HK-2 (cell line): ENCODE data around the gene KRT17.
"Not testable (repeated sequence)": the region's sequence is repeated elsewhere in the genome, so short reads cannot be mapped to it uniquely, and the experiment has no call there.

Experiments used
- DNase-seq: peaks from one replicate; pipeline ENCODE4 v3.0.0-alpha.2; 2018; ENCODE audit not compliant: unreplicated experiment

Gene KRT17

DNA sequence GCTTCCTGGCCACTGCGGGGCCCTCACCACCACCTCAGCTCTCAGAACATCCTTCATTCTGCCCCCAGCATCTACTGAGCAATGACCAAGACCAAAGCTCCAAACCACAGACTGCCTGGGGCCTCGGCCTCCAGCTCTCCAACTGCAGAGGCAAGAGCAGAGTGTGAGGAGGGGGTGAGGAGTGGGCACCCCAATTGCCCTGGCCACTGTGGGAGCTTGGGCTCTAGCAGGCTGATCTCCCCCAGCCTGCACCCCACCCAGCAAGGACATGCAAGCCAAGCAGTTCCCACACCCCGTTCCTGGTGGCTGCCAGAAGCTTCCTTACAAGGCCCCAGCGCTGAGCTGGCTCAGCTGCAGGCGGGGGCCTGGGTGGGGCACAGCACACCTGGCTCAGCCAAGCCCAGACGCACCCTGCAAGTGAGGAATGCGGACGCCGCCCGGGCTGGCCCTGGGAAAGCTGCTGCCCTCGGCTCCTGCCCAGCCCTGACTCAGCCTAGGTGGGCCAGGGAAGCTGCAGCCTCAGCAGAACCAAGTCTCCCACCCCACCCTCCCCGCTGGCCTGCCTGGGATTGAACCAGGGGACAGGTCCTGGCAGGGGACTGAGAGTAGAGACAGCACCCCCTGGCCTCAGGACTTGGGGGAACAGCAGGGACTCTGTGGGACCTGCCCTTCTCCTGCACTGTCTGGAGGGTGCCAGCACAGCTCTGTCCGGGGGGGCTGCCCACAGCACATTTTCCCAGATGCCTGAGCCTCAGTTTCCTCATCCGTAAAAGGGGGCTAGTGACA is 29.7 kb upstream of the KRT17 start:
- DNase-seq, result no peak

DNA sequence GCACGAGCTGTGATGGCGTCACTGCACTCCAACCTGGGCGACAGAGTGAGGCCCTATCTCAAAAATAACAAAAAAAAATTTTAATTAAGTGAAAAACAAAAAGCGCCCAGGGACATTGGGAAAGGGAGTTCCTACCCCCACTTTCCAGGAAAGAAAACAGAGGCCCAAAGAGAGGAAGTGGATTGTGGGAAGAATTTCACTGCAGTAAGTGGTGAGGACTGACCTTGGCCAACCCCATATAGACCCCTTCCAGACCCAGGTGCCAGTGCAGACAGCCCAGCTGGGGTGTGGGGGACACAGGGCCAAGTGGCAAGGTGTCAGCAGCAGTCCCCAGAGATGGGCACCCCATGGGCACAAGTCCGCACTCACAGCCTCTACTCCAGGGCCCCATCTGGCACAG is 29.0 kb upstream of the KRT17 start:
- no peak for DNase-seq

DNA sequence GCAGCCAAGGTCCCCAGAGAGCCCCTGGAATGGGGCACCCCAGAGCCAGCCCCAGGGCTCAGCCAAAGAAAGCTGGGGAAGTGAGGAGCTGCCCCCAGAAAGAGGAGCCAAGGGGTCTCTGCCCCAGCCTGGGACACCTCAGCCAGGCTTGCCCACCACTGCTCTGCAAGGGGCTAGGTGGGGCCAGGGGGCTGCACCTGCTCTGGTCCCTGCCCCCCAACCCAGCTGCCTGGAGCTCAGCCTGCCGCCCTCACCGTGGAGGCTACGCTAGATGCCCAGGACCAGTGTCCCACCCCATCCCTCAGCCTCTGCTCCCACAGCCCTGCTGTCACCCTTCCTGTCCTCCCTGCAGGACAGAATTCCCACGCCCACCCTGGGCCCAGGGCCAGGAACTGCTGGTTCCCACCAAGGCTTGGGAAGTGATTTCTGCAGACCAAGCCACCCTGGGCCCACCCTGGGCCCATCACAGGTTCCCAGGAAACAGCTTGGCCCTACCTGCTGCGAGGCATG is 28.1 kb upstream of the KRT17 start:
- no peak for DNase-seq

DNA sequence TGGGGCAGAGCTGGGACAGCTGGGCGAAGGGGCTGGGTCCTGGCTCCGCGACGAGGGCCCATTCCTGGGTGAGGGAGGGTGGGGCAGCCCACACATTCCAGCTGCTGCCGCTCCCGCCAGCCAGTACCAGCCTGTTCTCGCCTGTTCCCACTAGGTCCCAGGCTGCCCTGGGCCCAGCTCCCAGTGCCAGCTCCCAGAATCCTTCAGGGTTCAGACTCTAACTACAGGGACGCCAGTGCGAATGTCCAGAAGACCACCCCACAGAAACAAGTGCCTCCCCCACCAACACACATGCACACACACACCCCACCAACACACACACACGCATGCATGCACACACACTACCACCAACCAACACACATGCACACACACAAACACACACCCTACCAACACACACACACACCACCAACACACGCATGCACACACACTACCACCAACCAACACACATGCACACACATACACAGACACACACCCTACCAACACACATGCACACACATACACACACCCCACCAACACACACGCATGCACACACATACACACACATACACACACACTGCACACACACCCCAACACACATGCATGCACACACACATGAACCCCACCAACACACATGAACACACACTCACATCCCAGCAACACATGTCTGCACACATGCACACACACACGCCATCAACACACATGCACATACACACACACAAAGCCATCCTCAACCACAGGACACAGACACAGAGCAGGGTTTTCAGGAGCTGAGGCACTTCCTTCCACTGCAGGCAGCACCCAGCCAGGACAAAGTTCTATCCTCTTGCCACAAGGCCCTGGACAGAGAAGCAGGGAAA is 27.5 kb upstream of the KRT17 start:
- no peak for DNase-seq

DNA sequence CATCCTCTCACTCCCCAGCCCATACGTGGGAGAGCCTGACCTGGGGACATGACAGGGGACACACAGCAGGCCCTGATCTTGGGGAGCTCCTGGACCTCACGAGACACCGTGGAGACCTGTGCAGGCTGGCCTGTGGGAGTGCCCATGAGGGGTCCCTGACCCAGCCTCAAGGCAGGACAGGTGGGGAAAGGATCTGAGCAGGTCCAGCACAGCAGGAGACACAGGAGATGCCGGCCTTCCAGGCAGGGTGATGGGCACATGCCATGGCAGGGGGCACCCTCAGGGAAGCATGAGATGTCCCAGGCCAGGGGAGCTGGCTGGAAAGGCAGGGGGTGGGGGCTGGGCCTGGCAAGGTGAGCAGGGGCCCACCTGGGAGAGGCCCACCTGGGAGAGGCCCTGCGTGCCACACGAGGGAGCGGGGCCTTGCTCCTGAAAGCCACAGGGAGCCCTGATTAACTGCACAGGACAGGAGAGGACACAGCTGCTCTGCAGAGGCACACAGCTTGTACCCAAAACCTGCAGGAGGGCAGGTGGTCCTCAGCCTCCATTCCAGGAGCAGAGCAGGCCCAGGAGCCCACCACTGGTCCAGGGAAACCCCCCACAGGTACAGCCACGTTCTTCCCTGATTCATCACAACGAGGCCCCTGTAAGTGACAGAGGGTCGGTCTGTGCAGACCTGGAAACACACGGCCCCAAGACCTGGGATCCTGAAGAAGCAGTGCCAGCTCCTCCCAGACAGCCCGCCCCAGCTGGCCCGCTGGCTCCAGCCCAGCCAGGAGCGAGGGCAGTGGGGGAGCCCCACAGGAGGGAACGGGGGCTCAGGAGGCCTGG is 26.6 kb upstream of the KRT17 start:
- no peak for DNase-seq

DNA sequence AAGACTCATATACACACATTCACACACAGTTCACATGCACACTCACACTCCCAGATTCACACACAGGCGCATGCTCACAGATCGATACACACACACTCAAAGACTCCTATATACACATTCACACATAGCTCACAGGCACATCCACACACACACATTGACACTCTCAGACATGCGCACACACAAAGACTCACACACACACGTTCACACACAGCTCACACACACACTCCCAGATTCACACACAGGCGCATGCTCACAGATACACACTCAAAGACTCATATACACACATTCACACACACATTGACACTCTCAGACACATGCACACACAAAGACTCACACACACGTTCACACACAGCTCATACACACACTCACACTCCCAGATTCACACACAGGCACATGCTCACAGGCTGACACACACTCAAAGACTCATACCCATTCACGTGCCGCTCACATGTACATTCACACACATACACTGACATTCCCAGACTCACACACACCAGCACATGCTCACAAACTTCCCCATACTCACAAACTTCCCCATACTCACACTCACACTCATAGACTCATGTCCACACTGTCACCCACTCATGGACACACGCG is 25.6 kb upstream of the KRT17 start:
- DNase-seq, result no peak

DNA sequence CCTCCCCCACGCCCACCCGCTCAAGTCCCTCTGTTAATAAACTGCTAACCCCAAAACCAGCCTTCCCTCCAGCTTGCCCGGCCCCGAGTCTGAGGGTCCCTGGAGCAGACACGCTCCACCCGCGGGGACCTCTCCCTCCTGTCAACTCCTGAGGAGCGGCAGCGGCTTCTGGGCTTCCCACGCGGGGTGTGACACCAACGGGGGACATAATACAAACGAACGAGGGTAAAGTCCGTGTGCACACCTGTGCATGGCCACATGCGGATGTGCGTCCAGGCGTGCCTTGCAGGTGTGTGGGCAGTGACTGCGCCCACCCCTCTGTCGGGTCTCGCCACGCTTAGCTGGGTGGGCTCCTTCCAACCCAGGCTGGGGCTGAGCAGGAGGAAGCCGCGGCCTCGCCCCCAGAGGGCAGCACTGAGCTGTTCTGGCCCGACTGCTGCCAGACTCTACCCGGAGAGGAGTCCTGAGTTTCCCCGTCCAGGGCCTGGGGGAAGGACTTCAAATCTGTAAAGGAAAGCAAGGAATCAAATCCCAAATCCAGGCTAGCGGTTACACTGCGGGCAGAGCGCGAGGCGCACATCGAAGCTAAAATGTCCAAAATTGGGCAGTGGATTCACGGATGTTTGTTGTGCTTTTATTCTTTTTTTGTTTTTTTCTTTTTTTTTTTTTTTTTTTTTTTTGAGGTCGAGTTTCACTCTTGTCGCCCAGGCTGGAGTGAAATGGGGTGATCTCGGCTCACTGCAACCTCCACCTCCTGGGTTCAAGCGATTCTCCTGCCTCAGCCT is 24.2 kb upstream of the KRT17 start:
- DNase-seq, result peak; percentile 90

DNA sequence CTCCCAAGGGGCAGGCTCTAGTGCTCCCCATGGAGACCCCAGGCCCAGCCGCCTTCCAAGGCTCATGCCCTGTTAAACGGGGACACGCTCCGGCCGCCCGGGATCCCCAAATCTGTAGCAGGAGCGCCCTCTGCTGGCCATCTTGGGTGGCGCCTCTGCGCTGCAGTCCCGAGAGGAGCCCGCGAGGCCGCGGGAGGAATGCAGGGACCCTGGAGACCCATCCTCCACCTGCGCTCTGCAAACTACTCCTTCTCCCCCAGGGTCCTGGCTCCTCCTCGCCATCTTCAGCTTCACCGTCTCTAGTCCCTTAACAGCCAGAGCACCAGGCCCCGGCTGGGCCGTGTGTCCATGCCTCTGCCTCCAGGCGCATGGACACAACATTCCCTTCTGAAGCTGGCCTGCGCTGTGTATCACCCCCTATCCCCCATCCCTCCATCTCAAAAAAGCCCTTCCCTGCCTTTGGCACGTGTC is 23.6 kb upstream of the KRT17 start:
- peak; percentile 95 for DNase-seq

DNA sequence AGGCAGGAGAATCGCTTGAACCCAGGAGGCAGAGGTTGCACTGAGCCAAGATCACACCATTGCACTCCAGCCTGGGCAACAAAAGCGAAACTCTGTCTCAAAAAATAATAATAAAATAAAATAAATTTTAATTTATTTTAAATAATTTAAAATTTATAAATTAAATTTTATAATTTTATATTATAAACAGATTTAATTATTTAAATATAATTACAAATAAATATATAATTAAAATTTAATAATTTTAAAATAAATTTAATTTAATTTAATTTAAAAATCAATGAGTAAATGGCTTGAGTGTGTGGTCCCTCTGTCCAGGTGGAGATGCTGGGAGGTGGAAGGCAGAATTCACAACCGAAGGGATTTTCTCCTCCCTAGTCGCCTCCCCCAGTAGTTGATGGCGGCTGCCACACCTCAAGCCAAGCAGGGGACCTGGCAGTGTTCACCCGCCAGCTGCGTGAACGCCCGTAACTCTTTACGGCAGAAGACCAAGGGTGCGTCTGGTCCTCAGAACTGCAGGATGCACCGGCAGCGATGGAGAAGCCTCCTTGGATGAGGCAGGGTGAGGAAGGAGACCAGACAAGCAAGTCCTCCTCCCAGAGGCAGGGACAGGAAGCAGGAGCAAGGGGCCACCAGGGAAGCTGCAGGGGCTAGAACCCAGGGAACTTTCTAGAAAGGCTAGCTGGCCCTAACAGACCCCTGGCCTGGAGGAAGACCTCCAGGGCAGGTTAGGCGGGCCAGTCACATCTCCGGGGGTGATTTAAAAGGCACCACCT is 22.9 kb upstream of the KRT17 start:
- DNase-seq, result no peak

DNA sequence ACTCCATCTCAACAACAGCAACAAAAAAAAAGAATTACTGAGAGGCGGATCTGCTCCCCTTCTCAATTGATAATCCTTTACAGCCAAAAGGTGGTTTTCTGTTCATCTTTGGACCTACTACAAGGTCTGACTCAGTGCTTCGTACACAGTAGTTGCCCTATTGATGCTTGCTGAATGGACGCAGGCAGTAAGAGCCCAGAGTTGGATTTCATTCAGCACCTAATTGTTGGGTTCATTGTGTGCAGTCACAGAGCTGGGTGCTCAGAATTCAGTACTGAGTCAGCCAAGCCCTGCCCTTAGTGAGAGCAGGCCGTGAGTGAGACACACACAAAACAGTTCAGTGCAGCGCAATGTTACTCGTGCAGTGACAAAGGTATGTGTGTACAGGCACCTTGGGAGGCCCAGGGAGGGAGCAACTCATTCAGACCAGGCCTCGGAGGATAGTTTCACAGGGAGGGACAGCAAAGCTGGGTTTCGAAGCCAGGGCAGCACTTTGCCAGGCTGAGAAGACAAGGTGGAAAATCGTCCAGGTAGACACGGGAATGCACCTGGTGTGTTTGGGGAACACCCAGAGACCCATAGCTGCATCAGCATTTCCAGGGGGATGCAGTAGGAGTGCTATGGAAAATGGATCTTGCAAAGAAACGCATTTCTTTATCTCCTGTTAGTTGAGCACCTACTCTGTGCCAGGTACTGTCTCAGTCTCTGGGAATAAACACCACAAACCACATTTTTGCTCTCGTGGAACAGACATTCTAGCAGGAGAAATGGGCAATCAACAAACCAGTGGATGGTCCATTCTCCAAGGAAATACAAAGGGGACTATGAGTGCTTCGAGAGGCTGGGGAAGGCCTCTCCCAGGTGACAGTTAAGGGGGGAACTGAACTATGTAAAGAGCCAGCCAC is 18.1 kb upstream of the KRT17 start:
- DNase-seq, result no peak

DNA sequence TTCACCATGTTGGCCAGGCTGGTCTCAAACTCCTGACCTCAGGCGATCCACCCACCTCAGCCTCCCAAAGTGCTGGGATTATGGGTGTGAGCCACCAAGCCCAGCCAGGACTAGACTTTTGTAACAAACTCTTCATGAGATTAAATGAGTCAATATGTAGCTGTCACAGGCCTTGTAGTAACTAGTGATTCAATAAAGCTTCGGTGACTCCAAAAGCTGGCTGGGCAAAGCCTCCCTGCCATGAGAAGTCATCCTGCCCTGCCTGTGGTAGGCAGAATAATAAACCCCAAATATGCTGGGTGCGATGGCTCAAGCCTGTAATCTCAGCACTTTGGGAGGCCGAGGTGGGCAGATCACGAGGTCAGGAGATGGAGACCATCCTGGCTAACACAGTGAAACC is 16.2 kb upstream of the KRT17 start:
- not testable (repeated sequence) for DNase-seq

DNA sequence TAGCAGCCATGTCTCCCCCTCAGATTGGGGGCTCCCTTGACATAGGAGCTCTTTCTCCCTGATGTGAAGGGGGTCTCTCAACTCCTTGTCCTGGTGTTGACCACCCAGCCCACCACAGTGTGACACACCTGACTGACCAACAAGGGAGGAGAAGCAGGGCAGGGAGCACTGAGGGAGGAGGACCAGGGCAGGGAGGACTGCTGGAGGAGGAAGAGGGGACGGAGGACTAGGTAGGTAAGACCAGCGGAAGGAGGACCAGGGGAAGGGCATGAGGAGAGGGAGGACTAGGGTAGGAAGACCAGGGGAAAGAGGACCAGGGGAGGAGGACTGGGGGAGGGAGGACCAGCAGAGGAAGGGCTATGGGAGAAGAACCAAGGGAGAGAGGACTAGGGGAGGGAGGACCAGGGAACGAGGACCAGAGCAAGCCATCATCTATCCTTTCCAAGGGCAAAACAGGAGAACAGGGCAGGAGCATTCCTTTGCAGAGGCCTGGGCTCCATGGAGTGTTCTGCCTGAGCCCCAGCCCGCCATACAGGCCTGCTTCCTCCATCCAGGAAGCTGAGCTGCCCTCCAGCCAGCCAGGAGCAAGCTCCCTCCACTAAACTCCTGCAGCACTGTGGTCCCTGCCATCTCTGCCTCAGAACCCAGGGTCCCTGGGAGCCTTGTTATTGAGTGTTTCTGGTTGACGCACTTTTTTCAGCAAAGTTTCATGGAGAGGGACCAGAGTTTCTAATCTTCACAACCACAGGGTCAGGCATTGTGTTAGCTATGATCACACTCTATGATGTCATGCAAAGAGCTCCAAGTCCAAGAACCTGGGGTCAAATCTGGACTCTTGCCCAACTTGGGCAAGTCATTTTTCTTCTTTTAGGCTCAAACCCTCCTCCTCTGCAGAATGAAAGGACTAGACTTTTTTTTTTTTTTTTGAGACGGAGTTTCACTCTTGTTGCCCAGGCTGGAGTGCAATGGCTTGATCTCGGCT is 15.4 kb upstream of the KRT17 start:
- DNase-seq, result no peak

DNA sequence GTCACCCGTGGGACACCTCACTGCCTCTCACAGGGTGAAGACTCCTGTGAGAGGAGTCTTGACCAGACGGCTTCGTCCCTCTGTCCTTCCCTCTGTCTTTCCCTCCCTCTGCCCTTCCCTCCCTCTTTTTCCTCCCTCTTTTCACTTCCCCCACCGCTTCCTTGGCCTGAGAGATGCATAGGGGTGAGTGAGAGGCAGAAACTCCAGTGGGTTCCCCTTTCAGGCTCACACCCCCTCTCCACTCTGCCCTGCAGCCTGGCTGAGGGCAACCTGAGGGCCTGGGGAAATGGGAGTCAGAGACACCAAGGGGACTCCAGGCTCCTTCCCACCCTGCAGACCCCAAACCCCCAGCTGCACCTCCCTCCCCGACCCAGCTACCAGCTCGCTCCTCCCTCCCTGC is 14.6 kb upstream of the KRT17 start:
- DNase-seq, result no peak

DNA sequence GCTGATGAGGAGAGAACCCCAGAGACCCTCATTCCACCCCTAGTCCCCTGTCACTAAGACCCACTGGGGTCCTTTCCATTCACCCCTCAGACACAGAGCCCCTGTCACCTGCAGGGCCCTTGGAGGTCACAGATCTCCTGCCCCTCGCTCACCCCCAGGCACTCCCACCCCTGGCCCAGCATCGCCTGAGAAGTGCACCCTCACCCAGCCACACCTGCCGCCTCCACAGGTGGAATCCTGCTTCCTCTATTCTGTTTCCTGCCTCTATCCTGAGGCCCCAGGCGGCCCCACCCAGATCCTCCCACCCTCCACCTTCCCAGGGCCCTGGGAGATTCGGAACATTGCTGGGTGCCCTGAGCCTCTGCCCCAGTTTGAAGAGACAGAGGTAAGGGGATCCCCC is 13.8 kb upstream of the KRT17 start:
- DNase-seq, result no peak

DNA sequence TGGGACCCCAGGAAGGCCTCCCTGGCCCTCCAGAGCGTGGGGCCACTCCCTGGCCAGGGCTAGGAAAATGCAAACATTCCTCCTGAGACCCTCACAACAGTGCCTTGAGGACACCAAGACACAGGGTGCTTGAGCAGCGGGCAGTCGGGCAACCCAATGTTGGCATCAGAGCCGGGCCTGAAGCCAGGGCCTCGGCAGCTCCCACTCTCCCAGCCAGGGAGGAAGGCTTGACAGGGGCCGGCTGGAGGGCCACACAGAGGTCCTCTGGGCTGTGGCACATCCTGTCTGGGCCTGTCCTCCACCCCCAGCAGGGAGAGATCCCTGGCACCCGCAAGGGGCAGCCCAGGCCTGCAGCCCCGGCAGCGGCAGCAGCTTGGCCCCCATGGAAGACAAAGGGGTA is 12.3 kb upstream of the KRT17 start:
- DNase-seq, result no peak

DNA sequence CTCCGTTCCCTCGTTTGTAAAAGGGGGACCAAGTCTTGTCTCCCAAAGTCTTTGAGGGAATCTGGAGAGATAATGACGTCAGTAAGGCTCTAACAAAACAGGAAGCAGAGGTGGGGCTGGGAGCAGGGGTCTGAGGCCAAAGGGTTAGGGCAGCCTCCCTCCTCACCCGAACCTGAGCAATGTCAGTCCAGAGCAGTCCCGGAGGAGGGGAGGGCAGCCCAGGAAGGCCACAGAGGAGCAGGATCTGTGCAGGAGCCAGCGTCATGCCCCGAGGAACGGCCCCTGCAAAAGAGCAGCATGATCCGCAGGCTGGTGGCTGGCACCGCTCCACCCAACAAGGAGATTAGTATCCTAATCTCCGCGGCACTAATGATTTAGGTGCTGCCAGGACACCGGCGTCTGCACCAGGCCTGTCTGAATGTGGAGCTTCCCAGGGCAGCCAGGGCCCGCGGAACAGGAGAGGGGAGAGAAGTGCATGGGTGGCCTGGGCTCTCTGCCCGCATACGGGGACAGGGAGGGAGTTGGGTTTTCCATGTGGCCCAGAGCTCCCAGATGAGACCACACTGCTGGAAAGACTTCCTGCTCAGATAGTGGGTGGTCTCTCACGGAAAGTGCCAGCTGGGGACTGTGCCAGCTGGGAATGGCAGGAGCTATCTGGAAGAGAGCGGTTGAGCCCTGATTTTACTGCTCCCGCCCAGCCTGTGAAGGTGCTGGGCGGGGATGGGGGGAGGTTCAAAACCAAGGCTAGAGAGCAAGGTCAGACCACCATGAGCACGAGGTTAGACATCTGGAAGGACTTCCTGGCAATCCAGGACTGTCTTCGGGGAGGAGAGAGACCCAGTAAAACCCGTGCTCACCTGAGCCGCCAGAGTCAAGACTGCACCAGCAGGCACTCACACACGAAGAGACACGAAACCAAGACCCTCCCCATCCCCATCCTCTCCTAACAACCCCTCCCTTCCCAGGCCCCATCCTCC is 11.0 kb upstream of the KRT17 start:
- no peak for DNase-seq

DNA sequence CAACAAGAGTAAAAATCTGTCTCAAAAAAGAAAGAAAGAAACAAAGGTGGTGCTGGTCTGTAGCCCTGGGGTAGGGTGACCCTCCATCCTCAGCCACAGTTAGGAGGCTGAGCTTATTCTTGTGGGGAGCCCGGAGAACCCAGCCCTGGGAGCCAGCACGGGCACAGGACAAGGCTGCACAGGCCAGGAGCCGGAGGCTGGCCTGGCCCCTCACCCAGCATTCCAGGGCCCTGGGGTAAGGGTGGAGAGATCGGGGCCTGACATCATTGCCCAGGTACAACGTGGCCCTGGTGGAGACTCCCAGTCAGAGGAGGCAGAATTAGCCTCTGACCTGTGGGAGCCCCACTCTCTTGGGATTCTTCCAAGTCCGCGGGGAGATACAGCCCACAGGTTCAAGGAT is 10.3 kb upstream of the KRT17 start:
- no peak for DNase-seq
